Measurements from ENCODE around the gene GNG12.
A peak's percentile ranks its signal among the peaks of the same experiment; 100 is the strongest.

Gene GNG12

DNA sequence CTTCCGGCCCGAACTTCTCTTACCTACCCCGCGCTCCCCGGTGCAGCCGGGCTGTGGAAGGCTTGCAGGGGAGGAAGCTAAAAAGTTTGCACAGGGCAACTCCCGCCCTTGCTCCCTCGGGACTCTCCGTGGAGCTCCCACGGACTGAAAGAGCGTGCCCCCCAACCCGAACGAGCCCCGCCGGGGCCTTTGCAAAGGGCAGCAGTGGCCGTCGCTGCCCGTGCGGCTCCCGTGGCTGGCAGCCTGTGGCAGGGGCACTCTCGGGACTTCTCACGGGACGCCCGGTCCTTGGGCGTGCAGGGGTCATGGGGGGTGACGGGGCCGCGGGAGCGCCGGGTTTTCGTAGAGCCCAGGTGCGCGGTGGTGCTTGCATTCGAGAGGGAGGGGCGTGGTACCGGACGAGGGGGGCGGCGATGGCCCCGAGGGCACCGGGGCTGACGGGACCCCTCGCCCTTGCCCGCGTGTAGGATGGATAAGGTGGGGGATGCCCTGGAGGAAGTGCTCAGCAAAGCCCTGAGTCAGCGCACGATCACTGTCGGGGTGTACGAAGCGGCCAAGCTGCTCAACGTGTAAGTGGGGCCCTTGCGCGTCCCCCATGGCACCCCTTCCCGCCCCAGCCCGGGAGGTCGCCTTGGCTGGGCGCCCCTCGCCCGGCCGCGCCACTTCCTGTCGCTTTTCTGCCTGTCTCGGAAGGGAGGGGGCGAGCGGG, 147.6 kb downstream of the GNG12 start:
- in situ Hi-C loops (cut with MboI; ENCODE audit: low pct_unique_long_range_greater_than_20kb, low sequenced_read_pairs, unreplicated experiment) = loop anchor here (5.0 kb wide), 1 partner anchor 67 kb away; no protein-coding TSS in a partner anchor
- peak; percentile 53 for DNase-seq (ENCODE audit: low spot score)
- TF ChIP-seq, protein P1, sequence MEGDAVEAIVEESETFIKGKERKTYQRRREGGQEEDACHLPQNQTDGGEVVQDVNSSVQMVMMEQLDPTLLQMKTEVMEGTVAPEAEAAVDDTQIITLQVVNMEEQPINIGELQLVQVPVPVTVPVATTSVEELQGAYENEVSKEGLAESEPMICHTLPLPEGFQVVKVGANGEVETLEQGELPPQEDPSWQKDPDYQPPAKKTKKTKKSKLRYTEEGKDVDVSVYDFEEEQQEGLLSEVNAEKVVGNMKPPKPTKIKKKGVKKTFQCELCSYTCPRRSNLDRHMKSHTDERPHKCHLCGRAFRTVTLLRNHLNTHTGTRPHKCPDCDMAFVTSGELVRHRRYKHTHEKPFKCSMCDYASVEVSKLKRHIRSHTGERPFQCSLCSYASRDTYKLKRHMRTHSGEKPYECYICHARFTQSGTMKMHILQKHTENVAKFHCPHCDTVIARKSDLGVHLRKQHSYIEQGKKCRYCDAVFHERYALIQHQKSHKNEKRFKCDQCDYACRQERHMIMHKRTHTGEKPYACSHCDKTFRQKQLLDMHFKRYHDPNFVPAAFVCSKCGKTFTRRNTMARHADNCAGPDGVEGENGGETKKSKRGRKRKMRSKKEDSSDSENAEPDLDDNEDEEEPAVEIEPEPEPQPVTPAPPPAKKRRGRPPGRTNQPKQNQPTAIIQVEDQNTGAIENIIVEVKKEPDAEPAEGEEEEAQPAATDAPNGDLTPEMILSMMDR (IDR thresholded peaks at IDR 0.05; ENCODE audit: extremely low read depth, insufficient read depth, missing control alignments) = no peak

DNA sequence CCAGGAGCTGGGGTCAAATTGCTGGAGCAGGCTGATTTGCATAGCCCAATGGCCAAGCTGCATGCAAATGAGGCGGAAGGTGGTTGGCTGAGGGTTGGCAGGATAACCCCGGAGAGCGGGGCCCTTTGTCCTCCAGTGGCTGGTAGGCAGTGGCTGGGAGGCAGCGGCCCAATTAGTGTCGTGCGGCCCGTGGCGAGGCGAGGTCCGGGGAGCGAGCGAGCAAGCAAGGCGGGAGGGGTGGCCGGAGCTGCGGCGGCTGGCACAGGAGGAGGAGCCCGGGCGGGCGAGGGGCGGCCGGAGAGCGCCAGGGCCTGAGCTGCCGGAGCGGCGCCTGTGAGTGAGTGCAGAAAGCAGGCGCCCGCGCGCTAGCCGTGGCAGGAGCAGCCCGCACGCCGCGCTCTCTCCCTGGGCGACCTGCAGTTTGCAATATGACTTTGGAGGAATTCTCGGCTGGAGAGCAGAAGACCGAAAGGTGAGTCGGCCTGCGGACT, 148.2 kb downstream of the GNG12 start, which contains the start of gene GADD45A:
Gene GADD45A, plus strand, starts transcription at position 135 of the 491 bp plus-strand sequence. Its CDS starts 294 bp downstream, at position 429.
- TF ChIP-seq, protein P1 (IDR thresholded peaks at IDR 0.05; ENCODE audit: extremely low read depth, insufficient read depth, missing control alignments) = no peak
- in situ Hi-C loops (cut with MboI; ENCODE audit: low pct_unique_long_range_greater_than_20kb, low sequenced_read_pairs, unreplicated experiment) = loop anchor here (5.0 kb wide), 1 partner anchor 67 kb away; no protein-coding TSS in a partner anchor
- peak; percentile 96 for DNase-seq (ENCODE audit: low spot score)

DNA sequence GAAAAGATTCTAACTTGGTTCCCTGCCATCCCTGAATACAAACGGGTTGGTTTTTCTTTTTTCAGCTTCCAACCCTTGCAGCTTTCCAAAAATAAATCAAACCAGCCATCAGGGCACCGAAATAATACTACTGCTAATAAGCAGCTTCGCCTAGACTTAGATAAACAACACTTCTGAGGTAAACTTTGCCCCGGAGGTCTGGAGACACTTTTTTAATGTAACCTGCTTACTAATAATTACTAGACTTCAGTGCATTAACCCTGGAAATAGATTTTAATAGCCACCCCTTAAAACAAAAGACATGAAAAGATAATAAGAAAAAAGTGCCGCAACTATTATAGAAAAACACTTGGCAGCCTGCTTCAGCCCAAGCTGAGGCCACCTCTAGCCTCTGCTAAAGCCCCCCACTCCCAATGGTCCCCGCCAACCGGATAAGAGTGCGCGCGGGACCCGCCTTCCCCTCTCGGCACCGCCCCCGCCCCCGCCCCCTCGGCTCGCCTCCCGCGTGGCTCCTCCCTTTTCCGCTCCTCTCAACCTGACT, 148.7 kb downstream of the GNG12 start:
- in situ Hi-C loops (cut with MboI; ENCODE audit: low pct_unique_long_range_greater_than_20kb, low sequenced_read_pairs, unreplicated experiment) = loop anchor here (5.0 kb wide), 1 partner anchor 68 kb away; no protein-coding TSS in a partner anchor
- DNase-seq (ENCODE audit: low spot score) = no peak
- TF ChIP-seq, protein P1 (IDR thresholded peaks at IDR 0.05; ENCODE audit: extremely low read depth, insufficient read depth, missing control alignments) = no peak

DNA sequence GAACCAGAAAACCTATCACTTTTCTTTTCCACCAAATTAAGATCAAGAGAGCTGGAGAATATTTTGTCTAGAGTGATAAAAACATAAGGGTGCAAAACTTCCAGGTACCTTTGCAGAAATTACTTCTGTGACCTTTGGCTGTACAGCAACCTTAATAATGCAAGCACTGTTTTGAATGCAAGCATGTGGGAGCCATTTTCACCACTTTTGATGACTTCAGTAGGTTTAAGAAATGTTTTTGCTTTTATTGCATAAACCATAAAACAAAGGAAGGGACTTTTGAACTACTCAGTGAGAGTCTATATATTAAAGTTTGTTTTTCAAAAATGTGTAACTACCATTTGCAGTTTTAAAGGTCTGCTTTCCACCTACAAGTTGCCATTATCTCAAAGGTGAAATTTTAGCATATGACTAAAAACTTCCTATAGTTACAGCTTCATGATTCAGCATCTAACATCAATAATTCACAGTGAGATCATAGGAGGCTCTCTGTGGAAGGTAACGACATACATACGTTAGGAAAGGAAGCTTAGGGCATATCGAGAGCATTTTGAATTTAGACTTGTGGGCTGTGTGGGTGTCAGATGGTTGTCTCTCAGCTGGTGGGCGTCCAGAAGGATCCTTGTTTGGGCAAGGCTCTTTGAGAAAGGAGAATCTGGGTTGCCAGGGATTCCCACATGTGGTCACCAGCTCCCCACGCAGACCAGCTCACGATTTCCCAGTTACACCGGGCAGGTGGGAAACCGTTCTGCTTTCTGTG, 149.3 kb downstream of the GNG12 start:
- in situ Hi-C loops (cut with MboI; ENCODE audit: low pct_unique_long_range_greater_than_20kb, low sequenced_read_pairs, unreplicated experiment) = no loop called here
- DNase-seq (ENCODE audit: low spot score) = peak; percentile 40
- TF ChIP-seq, protein P1 (IDR thresholded peaks at IDR 0.05; ENCODE audit: extremely low read depth, insufficient read depth, missing control alignments) = no peak

DNA sequence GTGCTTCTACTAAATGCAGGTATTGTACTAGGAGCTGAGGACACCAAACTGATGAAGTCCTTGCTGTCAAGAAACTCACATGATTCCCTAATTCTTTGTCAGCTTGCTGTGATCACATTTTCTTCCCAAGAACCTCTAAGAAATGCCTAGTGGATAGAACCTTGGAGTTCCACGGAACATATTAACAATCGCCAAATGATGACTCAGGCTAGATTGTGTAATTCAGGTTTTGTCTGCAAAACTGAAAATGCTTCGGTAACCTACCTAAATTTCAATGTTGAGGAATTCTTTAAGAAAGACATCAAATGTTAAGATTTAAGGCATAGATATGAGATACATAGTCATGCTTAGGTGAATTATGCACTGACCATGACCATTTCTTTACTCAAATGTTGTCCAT, 150.0 kb downstream of the GNG12 start:
- TF ChIP-seq, protein P1 (IDR thresholded peaks at IDR 0.05; ENCODE audit: extremely low read depth, insufficient read depth, missing control alignments) = no peak
- no peak for DNase-seq (ENCODE audit: low spot score)
- in situ Hi-C loops (cut with MboI; ENCODE audit: low pct_unique_long_range_greater_than_20kb, low sequenced_read_pairs, unreplicated experiment) = no loop called here

DNA sequence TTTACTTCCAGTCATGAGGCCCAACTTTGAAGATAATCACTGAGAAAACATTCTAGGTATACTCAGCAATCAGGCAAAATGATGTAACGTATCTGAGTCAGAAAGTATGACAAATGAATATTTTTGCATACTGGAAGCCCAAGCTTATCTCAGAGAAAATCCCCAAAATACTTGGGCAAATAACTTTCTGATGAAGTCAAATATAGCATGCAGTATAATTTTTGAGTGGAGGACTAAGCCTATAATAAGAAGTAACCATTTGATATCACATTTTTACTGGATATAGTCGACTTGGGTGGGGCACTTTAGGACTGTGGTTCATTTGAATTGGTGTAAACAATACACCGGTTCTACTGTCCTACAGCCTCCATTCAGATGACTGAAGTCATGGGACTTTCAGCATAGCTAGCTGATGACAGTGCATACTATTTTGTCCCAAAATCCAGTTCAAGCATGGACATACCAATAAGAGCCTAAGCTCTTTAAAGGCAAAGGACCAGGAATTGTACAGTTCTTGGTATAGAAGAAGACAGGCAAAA, 150.5 kb downstream of the GNG12 start:
- TF ChIP-seq, protein P1 (IDR thresholded peaks at IDR 0.05; ENCODE audit: extremely low read depth, insufficient read depth, missing control alignments) = no peak
- DNase-seq (ENCODE audit: low spot score) = peak; percentile 29
- in situ Hi-C loops (cut with MboI; ENCODE audit: low pct_unique_long_range_greater_than_20kb, low sequenced_read_pairs, unreplicated experiment) = no loop called here

All from GM13977 (cell line).